Lower lobe of right lung (tissue), 2 donors: ENCODE measurements around the gene ABCC3. TPM values are rescaled to one million over a fixed set of nuclear protein-coding genes. Genes with fewer than 3 reads are reported as not detected.
A peak's percentile ranks its signal among the peaks of the same experiment; 100 is the strongest.

ENCODE experiments used
- ATAC-seq, 2 donors: fragments of 200-7000 bp; cut with Tn5 transposase; one replicate each; pipeline ENCODE4 v1.9.1; 2020 to 2022; ENCODE audit warnings: mild to moderate bottlenecking in 2 of 2, moderate library complexity in 2 of 2
- DNase-seq: peaks from one replicate; pipeline ENCODE4 v3.0.0-alpha.2; 2020
- H3K27ac ChIP-seq: fragments of 200-600 bp; one replicate; pipeline ENCODE4 v1.8.0; 2022
- H3K27me3 ChIP-seq: fragments of 200-600 bp; one replicate; pipeline ENCODE4 v1.8.0; 2022; ENCODE audit warnings: low read depth
- H3K36me3 ChIP-seq: fragments of 200-600 bp; one replicate; pipeline ENCODE4 v1.8.0; 2022; ENCODE audit warnings: mild to moderate bottlenecking
- H3K4me1 ChIP-seq: fragments of 200-600 bp; one replicate; pipeline ENCODE4 v1.8.0; 2022
- H3K4me3 ChIP-seq: fragments of 200-600 bp; one replicate; pipeline ENCODE4 v1.8.0; 2022; ENCODE audit warnings: mild to moderate bottlenecking
- H3K9me3 ChIP-seq: fragments of 200-600 bp; one replicate; pipeline ENCODE4 v1.8.0; 2022
- intact Hi-C: fragments of 100-400 bp; cut with DNase I; formaldehyde crosslinking; loops from one replicate; pipeline ENCODE4 v1.11.0; 2022
- total RNA-seq: library from RNA; stranded (reverse); fragmentation: NEBNext Ultra II Directional; extraction: Animal tissue kit (Norgen Biotek cat#: 25700); gene quantifications from one replicate; pipeline ENCODE4 v1.2.1, GENCODE V29; 2021
- TF ChIP-seq, protein P1 (sequence below): fragments of 200-600 bp; IDR thresholded peaks from one replicate; pipeline ENCODE4 v1.8.0; 2022; ENCODE audit warnings: antibody characterized with exemption, mild to moderate bottlenecking
- donor health status: DM: no; HTN: yes; CAD: no; lungs with severe emphysema.

ABCC3 gene
- total RNA-seq, 1 donor from 2014 or later, result 41.7 TPM

GRCh38 chr17:50620858-50621257 is 13.8 kb upstream of the ABCC3 start:
- Histone ChIP-seq H3K36me3 (no peaks in the 10 kb centered on the region), H3K4me3 (no peak overlapping the region), H3K9me3 (no peaks in the 10 kb centered on the region), H3K27ac (no peak overlapping the region), H3K4me1 (peaks cover 6% of the 10 kb centered on the region), H3K27me3 (peaks cover 5% of the 10 kb centered on the region)
- TF ChIP-seq, protein P1, sequence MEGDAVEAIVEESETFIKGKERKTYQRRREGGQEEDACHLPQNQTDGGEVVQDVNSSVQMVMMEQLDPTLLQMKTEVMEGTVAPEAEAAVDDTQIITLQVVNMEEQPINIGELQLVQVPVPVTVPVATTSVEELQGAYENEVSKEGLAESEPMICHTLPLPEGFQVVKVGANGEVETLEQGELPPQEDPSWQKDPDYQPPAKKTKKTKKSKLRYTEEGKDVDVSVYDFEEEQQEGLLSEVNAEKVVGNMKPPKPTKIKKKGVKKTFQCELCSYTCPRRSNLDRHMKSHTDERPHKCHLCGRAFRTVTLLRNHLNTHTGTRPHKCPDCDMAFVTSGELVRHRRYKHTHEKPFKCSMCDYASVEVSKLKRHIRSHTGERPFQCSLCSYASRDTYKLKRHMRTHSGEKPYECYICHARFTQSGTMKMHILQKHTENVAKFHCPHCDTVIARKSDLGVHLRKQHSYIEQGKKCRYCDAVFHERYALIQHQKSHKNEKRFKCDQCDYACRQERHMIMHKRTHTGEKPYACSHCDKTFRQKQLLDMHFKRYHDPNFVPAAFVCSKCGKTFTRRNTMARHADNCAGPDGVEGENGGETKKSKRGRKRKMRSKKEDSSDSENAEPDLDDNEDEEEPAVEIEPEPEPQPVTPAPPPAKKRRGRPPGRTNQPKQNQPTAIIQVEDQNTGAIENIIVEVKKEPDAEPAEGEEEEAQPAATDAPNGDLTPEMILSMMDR, result no peak
- DNase-seq (no peak), ATAC-seq (no peak)
- intact Hi-C loops, result no loop called here

- no peak overlapping the region for H3K4me3 ChIP-seq
- TF ChIP-seq, protein P1, result no peak
- DNase-seq, result no peak
- H3K27ac ChIP-seq, result no peak overlapping the region
- H3K9me3 ChIP-seq, result no peaks in the 10 kb centered on the region
- peaks cover 12% of the 10 kb centered on the region for H3K27me3 ChIP-seq
- H3K4me1 ChIP-seq, result peaks cover 8% of the 10 kb centered on the region
- H3K36me3 ChIP-seq, result no peaks in the 10 kb centered on the region
- peak in 1 of 2 donors; percentile 4 for ATAC-seq
- intact Hi-C loops, result no loop called here
Observed at GRCh38 chr17:50621574-50622031, 13.1 kb upstream of the ABCC3 start.

DNA sequence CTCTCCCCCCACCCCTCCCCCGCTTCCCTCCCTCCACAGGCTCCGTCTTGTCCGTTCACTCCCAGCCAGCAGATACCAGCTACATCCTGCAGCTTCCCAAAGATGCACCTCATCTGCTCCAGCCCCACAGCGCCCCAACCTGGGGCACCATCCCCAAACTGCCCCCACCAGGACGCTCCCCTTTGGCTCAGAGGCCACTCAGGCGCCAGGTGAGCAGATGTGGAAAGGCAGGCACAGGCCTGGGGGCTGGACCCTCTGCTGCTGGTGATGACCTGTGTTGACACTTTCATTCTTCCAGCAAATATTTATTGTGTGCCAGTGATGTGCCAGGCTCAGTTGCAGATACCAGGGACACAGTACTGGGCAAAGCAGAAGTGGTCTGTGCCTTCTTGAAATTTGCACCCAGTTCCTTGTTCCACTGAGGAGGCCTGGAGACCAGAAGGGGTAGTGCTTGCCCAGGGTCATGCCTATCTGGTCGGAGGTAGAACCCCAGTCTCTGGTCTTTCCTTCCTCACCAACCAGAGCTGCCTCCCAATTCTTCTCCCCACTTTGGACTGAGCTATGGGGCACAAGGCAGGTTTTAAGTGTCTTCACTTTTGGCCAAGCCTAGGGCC is 10.3 kb upstream of the ABCC3 start:
- intact Hi-C loops, result no loop called here
- TF ChIP-seq, protein P1, result no peak

DNA sequence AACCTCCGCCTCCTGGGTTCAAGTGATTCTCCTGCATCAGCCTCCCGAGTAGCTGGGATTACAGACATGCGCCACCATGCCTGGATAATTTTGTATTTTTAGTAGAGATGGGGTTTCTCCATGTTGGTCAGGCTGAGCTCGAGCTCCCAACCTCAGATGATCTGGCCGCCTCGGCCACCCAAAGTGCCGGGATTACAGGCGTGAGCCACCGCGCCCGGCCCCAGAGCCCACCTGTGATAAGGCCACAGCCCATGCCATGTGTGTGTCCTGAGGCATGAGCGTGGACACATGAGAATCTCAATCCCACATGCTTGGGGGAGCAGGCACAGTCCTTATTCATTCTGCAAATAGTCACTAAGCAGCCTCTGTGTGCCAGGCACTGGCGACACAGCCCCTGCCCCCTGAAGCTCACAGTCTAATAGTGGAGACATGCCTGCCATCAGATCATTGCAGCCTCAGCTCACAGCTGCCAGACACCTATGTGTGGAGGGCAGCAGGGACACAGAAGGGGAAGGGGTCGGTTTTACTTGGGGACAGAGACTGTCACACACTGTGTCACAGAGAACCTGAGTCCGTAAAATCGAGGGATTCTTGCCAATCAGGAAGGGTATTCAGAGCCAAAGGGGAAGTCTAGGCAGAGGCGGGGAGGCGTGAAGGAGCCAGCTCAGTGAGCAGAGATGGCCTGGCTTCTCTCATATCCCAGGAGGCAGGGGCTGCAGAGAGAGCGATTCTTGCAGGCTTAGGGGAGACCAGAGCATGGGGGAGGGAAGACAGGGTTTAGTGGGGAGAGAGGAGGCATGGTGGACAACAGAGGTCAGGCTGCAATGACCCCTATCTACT is 9.4 kb upstream of the ABCC3 start:
- Histone ChIP-seq H3K4me1 (peaks cover 15% of the 10 kb centered on the region), H3K27me3 (peaks cover 43% of the 10 kb centered on the region), H3K4me3 (no peak overlapping the region), H3K36me3 (no peaks in the 10 kb centered on the region), H3K9me3 (no peaks in the 10 kb centered on the region), H3K27ac (no peak overlapping the region)
- intact Hi-C loops, result no loop called here
- ATAC-seq, result peak in 1 of 2 donors; percentile 4
- no peak for DNase-seq
- TF ChIP-seq, protein P1, result no peak

More for the DNA sequence above, 10.3 kb upstream of the ABCC3 start:
- Histone ChIP-seq H3K27me3 (peaks cover 36% of the 10 kb centered on the region), H3K27ac (no peak overlapping the region), H3K9me3 (no peaks in the 10 kb centered on the region), H3K4me1 (peaks cover 15% of the 10 kb centered on the region), H3K36me3 (no peaks in the 10 kb centered on the region), H3K4me3 (no peak overlapping the region)
- DNase-seq (no peak), ATAC-seq (peak; percentile 34 to 63)

DNA sequence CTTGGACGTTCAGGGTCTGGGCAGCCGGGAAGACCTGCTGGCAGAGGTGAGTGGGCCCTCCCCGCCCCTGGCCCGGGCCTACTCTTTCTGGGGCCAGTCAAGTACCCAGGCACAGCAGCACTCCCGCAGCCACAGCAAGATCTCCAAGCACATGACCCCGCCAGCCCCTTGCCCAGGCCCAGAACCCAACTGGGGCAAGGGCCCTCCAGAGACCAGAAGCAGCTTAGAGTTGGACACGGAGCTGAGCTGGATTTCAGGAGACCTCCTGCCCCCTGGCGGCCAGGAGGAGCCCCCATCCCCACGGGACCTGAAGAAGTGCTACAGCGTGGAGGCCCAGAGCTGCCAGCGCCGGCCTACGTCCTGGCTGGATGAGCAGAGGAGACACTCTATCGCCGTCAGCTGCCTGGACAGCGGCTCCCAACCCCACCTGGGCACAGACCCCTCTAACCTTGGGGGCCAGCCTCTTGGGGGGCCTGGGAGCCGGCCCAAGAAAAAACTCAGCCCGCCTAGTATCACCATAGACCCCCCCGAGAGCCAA is 8.6 kb upstream of the ABCC3 start:
- Histone ChIP-seq H3K4me3 (no peak overlapping the region), H3K36me3 (no peaks in the 10 kb centered on the region), H3K27ac (no peak overlapping the region), H3K9me3 (no peaks in the 10 kb centered on the region), H3K4me1 (peaks cover 20% of the 10 kb centered on the region), H3K27me3 (peaks cover 49% of the 10 kb centered on the region)
- DNase-seq, result peak; percentile 69
- peak; percentile 63 to 67 for ATAC-seq
- TF ChIP-seq, protein P1, result peak; percentile 76
- intact Hi-C loops, result no loop called here
